Activated CD4-positive, CD25-positive, alpha-beta regulatory T cell treated with anti-CD3 and anti-CD28 coated beads, Interleukin-2, amount 50 U/mL, for 24 hours (primary cell): ENCODE measurements around the gene ZNF804B.

Experiments
- ATAC-seq, 2 donors: fragments of 150-1000 bp; cut with Tn5 transposase; one replicate each; pipeline ENCODE4 v1.10.0; 2021; ENCODE audit warnings: mild to moderate bottlenecking in 1 of 2, moderate library complexity in 1 of 2

The ZNF804B gene

DNA sequence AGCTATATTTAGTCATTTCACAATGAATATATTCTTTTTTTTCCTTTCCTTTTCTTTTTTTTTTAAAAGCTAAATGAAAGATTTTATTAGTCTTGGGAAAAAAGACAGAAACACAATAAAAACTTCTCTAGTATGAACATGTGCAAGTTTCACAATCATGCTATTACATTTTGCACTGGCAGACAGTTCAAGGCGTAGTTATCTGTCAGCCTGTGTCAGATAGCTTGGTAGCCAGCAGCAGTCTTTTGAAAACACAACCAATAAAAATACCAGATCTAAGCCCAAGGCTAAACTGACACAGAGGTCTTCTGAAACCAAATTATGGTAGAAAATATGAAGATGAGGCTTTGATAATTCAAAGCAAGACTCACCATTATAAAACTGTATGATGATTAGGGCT is 241.8 kb downstream of the ZNF804B start:
- no peak for ATAC-seq

DNA sequence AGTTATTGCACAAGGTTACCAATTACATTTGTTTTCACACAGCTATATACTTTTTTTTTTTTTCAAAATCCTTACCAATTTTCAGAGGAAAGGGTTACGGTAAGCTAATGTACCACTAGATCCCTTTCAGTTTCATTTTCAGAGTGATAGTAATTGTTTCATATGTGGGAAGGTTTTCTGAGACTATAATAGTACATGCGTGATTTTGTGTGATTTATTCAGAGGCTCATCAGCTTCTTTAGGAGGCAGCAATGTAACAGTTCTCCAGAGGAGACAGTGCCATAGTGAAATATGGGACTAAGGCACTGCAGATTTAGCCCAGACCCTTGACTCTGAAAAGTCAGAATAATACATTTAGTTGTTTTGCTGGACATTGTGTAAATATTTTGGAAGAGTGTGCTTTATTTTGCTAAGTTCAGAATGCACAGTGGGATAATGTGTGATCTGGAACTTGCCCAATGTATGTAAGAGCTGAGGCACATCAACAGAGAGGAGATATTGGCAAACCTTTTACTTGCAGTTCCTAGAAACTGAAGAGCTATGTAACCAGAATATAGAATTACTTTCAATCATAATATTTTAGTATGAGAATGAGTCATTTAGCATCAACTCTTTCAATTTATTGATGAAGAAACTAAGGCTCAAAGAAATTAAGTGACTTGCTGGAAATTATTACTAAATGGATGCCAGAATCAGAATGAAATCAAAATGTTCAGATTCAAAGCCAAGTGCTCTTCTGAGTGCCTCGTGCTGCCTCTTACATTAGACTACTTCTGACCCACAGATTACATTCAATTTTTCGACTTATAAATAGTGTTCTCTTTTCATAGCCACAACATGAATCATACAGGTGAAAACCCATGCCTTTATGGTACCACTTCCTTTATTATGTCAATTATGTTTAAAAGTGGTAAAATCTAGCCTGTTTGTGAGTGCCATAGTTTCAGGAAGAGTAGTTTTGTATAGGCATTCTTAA is 243.8 kb downstream of the ZNF804B start:
- ATAC-seq, result peak; percentile 38 to 53

- no peak for ATAC-seq
Measured at GRCh38 chr7:89012016-89012415, 252.5 kb downstream of the ZNF804B start.

- ATAC-seq, result no peak
Measured at GRCh38 chr7:89017695-89018094, 258.2 kb downstream of the ZNF804B start.

- no peak for ATAC-seq
Measured at GRCh38 chr7:89021741-89022140, 262.2 kb downstream of the ZNF804B start.

DNA sequence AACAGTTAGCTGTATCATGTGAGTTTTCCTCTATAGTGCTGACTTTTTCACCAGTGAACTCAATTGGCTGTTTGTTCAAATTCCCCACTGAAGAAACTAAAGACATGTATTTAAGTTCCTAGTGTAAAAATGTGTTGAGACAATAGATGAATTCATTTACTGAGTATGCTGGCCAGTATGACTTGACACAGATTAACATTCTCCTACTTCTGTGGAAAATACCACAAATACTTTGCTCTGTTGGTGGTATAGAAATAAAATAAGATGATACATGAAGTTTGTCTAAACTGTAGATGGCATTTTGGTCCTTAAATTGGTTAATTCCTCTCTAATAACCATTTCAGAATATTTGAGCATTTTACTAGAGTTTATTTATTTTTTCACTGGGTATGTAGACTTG is 263.7 kb downstream of the ZNF804B start:
- ATAC-seq, result no peak

GRCh38 chr7:89023877-89024276 is 264.4 kb downstream of the ZNF804B start:
- ATAC-seq, result no peak

DNA sequence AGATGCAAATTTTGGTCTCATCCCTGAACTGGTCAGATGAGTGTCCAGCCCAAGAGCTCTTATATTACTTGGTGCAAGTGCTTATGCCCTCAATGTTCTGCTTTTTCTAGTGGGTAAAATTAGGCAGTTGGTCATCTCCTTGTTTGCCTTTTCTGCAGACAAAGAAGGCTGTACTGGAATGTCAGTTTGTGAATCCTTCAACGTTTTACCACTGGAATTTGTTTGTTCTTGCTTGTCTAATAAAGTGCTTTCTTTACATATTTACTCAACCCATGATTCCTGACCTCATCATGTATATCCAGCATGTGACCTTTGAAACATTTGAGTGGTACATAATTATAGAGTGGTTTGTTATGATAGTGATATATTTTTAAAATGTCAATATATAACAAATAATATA is 268.3 kb downstream of the ZNF804B start:
- ATAC-seq, result no peak

GRCh38 chr7:89028319-89028718 is 268.8 kb downstream of the ZNF804B start:
- ATAC-seq, result no peak

- ATAC-seq, result no peak
Measured at GRCh38 chr7:89029864-89030263, 270.4 kb downstream of the ZNF804B start.

DNA sequence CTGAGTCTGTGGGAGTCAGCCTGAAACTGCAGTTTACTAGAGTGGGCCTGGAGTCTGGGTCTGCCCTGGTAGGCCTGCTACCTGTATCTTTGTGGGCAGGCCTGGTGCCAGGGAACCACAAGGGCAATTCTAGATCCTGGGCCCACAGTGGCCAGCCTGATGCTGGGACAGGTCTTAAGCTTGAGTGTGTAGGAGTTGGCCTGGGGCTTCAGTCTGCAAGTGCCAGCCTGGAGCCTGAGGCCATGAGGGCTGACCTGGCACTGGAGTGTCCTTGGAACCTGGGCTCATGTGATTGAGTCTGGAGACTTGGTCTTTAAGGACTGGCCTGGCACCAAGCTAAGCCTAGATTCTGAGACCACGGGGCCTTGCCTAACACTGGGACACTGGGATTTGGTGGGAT is 281.7 kb downstream of the ZNF804B start:
- ATAC-seq, result no peak

GRCh38 chr7:89042940-89043339 is 283.4 kb downstream of the ZNF804B start:
- no peak for ATAC-seq

- no peak for ATAC-seq
Measured at GRCh38 chr7:89049043-89049442, 289.5 kb downstream of the ZNF804B start.

- no peak for ATAC-seq
Measured at GRCh38 chr7:89053130-89053529, 293.6 kb downstream of the ZNF804B start.

DNA sequence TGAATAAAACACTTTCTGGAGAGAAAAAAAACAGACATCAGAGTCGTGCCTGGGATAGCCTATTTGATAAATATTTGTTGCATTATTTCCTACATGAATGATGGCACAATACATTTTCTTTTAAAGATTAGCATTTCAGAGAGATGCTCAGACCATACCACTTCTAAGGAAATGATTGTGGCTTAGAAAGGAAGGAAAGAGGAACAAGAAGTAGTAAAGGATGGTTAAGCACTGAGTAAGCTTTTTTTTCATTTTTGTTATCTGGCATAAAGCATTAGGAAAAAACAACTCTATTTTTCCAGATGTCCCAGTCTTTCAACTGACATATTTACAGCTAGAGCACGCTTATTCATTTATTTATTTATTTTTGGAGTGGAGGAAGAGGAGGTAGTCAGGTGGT is 294.9 kb downstream of the ZNF804B start:
- no peak for ATAC-seq

GRCh38 chr7:89060234-89060633 is 300.7 kb downstream of the ZNF804B start:
- ATAC-seq, result no peak

DNA sequence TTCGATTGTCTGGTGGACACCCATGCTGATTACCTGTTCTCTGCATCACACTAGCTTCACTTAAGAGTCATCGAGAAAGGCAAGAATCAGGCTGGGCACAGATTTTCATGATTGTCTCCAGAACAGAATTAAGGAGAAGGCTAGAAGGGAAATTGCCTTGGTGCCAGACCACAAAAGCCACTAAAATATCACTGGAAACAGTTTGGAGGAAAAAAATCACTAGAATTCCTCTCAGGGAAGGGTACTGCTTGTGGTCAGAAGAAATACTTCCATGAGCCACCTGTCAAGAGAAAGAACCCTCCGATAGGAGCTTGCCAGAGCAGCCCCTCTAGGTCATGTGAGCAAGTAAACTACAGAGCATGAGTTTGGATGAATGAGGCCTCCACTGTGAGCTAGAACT is 305.3 kb downstream of the ZNF804B start:
- ATAC-seq, result no peak

- no peak for ATAC-seq
Measured at GRCh38 chr7:89067048-89067447, 307.5 kb downstream of the ZNF804B start.

GRCh38 chr7:89072081-89072480 is 312.6 kb downstream of the ZNF804B start:
- no peak for ATAC-seq

DNA sequence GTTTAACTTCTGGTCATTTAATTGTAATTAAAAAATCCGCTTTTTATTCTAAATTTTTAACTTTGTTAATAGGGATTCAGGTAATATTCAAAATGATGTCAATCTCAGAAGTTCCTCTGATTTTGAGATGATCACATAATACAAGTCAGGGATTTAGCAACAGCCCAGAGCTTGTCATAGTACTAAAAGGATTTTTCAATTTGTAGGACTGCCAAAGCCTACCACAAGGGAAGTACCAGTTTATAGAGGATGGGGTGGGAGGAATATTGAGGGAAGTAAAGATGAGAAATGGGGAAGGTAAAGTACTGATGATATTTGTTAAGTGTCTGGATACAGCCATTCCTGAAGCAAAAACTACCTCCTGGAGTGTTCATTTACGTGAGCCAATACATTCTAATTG is 314.3 kb downstream of the ZNF804B start:
- no peak for ATAC-seq

DNA sequence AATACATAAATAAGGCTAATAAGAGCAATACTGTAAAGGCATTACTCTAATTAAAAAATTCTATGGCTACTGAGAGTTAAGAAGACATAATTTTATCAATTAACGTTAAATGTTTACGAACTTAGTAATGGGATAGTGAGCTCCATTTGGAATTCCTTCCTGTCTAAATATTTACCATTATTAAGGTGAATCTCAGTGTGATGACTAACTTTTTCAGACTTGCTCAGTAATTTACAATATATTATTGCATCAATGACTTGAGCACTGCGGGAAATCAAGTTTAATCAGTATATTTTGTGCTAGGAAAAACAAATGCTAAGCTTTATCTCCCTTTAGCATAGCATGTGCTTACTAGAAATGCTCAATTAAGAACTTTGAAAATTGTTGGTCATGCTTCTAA is 318.5 kb downstream of the ZNF804B start:
- ATAC-seq, result no peak

DNA sequence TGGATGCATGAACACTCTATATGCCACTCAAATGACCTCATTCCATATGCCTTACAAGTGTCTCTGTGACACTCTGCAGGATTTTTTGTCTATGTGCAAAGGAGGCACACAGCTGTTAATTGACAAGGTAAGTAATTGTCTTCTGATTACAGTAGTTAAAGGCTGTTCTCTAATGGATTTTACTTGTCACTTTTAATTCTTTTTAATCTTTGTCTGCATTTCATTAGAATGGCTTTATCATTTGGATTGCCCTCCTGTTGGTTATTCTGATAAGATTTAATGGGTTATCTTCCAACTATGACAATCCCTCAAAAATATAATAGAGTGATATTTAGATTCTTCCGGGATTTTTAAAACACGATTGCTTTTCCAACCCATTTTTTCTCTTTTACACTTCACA is 326.1 kb downstream of the ZNF804B start:
- no peak for ATAC-seq

DNA sequence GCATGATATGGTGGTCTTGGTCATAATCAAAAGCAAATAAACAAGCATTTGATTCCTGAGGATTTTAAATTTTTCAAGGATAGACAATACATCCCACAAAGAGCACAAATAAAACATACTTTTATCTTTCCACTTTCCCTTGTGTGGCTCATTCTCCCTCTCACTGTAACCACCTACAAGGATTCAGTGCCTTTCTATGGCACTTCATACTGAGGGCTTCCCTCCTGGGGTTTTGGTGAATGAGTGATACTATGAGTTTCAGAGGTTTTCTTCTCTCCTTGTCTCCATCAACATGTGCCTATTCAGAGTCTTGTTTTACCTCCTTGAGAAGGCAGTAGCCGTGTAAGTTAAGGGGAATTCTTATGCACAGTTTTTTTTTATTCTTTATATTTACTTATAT is 332.1 kb downstream of the ZNF804B start:
- ATAC-seq, result no peak

GRCh38 chr7:89094269-89094668 is 334.8 kb downstream of the ZNF804B start:
- ATAC-seq, result no peak

DNA sequence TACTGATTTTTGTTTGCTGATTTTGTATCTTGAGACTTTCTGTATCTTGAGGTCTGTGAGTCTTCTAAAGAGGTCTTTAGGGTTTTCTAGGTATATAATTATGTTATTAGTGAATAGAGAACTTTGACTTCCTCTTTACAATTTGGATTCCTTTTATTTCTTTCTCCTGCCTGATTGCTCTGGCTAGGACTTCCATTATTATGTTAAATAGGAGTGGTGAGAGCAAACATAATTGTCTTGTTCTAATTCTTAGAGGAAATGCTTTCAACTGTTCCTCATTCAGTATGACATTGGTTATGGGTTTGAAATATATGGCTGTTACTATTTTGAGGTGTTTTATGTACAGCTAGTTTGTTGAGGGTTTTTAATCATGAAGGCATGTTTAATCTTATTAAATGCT is 344.1 kb downstream of the ZNF804B start:
- no peak for ATAC-seq
